Amygdala (tissue), 56 donors: ENCODE measurements around the gene ZNF845.
"Not testable (repeated sequence)": the region's sequence is repeated elsewhere in the genome, so short reads cannot be mapped to it uniquely, and the experiment has no call there.

Source experiments
- DNase-seq, 56 donors: peaks; one replicate each; lab custom pipeline; 2025; lab: John Stamatoyannopoulos, UW

ZNF845 gene

DNA sequence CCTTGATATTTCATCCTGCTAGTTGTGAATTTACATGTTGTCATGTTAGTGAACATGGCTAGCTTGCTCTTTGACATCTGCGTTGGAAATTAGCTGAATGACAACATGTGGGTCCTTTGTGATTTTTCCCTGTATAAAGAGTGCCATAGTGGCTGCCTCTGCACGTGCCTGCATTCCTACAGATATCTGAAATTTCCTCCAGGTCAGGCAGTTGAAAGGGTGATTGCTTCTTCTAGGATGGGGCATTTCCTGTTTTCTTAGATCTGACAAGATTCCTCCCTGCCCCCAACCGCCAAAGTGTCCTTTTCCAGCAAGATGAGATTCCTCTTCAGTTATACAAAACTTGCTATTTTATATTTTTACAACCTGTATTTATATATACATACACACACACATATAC is 40.7 kb downstream of the ZNF845 start:
- no peak for DNase-seq

DNA sequence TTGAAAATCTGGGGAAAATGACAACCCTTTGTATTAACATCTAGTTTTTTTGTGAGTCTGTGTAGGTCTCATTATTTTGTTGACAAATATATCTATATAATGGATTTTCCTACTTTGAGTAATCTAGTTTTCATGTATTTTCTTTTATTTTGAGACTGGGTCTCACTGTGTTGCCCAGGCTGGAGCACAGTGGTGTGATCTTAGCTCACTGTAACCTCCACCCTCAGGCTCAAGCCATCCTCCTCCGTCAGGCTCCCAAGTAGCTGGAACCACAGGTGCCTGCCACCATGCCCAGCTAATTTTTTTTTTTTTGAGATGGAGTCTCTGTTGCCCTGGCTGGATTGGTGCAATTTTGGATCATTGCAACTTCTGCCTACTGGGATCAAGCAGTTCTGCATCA is 41.2 kb downstream of the ZNF845 start:
- no peak for DNase-seq

DNA sequence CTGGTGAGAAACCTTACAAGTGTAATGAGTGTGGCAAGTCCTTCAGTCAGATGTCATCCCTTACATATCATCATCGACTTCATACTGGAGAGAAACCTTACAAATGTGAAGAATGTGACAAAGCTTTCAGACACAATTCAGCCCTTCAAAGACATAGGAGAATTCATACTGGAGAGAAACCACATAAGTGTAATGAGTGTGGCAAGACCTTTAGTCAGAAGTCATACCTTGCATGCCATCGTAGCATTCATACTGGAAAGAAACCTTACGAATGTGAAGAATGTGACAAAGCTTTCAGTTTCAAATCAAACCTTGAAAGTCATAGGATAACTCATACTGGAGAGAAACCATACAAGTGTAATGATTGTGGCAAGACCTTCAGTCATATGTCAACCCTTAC is 47.8 kb downstream of the ZNF845 start:
- no peak for DNase-seq

GRCh38 chr19:53388168-53388567 is 54.6 kb downstream of the ZNF845 start:
- DNase-seq, result no peak

DNA sequence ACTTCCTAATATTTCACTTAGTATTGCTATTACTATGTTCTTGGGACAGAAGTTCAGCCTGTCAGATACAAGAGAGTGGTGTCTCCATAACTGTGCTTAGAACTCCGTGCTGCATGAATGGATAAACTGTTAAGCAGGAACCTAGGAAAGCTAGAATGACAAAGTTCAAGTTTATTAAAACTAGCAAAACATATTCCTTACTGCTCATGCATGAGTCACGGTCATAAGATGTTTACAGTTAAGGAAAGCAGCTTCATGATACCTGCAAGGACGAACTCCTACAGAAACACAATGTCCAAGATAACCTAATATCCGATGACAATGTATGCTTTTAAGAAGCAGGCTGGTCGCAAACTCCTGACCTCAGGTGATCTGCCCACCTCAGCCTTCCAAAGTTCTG is 55.4 kb downstream of the ZNF845 start:
- no peak for DNase-seq

- no peak for DNase-seq
These were observed 56.0 kb downstream of the ZNF845 start for GRCh38 chr19:53389571-53389970.

GRCh38 chr19:53389978-53390377 is 56.4 kb downstream of the ZNF845 start:
- peak in 10 of 56 donors; percentile 0 to 17 (median 2) for DNase-seq

DNA sequence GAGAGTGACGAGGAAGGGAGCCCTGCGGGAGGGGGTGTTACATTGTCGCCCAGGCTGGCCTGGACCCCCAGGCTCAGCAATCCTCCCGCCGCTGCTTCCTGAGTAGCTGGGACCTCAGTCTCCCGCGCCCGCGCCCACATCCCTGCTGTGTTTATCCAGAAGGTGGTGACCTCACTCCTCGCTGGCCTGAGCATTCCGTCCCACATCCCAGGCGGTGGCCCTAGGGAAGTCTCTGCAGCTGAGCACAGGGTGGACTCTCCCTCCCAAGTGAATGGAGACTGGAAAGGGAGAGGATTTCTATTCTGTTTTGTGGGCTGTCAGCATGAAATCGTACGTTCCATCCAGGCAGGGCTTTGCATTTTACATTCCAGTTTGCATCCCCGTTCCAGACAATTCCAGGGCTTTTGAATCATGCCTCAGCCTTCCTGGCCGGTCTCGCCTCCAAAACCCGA is 61.0 kb downstream of the ZNF845 start:
- DNase-seq, result peak in 16 of 56 donors; percentile 29 to 65 (median 46)

DNA sequence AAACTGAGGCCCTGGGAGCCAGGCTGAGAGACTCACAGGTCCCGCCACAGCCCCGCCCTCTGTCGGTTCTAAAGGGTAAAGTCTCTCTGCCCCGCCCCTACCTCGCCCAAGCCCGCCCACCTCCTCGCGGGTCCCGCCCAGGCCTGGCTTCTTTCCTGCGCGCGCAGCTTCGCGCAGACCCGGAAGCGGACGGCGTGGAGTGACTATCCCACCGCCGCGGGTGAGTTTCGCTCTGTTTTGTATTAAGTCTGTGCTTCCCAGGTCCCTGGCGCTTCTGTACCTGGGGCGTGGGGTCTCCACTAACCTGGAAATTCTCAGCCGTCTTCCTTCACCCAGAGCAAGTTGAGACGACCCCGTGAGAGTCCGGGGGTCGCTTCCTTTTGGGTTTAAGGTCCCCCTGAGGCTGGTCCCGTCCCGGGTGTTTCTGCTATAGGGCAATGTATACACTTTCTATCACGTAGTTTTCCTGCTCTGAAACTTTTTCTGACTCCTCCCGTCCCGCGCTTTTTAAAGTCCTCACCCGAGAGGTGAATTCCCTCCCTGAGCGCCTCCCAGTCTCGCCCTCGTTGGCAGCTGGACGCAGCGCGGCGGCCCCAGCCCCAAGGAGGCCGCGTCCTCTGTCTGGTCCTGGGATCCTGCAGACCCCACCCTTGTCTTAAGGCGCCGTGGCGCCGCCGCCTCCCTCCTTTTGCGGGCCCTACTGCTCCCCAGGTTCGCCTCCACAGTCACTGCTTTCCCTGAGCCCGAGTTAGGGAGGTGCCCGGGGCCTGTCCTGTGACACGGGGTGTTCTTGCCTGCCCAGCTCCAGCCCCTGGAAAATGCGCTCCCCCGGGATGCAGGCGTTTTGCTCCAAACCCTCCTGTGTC is 61.7 kb downstream of the ZNF845 start, which contains the start of gene ZNF765:
Gene ZNF765 (plus strand): TSS at position 176 of the 866 bp plus-strand sequence. CDS start 2,867 bp downstream, outside the sequence.
- peak; percentile 2 to 93 (median 82) for DNase-seq

GRCh38 chr19:53395840-53396524 is 62.4 kb downstream of the ZNF845 start:
- DNase-seq, result not testable (repeated sequence)

DNA sequence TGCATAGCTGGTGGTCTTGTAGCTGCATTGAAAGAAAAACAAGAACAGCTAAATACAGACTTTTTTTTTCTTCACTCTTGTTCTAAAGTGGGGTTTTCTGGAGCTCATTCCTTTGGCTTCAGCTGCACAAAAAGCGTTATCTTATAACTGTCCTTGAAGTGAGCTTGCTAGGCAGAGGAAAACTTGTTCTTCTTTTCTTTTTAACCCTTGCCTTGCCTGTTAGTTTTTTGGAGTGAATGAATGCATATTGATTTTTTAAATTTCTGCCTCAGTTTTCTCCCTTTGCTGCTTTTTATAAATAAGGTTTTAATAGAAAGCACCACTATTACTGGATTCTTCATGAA is 62.9 kb downstream of the ZNF845 start:
- DNase-seq, result no peak

- not testable (repeated sequence) for DNase-seq
These were observed 64.4 kb downstream of the ZNF845 start for GRCh38 chr19:53397918-53398317.
